ENCODE measurements around the gene DEPDC1. TPM values are rescaled to one million over a fixed set of nuclear protein-coding genes. Genes with fewer than 3 reads are reported as not detected.

Gene DEPDC1
- total and polyA plus RNA-seq, 2 experiments from 2014 or later, result 2.9 to 5.0 TPM

DNA sequence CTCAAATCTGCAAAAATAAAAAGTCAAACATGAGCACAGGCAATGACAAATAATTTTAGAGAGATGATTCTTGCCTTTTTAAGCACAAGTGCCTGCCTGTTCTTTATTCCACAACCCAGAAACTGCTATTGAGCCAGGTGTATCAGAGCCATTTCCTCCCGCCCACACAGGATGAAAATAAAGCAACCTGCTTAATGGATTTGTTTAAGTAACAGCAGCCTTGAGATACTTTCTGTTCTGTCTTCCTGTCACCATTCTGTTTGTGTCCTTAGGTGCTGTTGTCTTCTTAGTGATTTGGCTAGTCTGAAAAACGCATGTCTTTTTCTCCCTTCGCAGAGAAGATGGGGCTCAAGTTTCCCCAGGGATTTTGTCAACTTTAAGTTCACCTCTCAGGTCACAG lies 58.6 kb downstream of the DEPDC1 start:
- TF ChIP-seq EZH2 (IDR thresholded peaks at IDR 0.05; ENCODE audit: borderline replicate concordance) (no peak), EZH2phosphoT487 (IDR thresholded peaks at IDR 0.05; ENCODE audit: low read depth, severe bottlenecking, unreplicated experiment) (no peak), CTCF (IDR thresholded peaks at IDR 0.05; ENCODE audit: poor library complexity) (no peak)
- no peak overlapping the region for H3K4me2 ChIP-seq
- no peak for DNase-seq (ENCODE audit: low spot score)
- no peak overlapping the region for H3K27ac ChIP-seq
- no peak overlapping the region for H2AFZ ChIP-seq
- H3K79me2 ChIP-seq, result no peaks in the 10 kb centered on the region
- H3K9me2 ChIP-seq (replicated peaks; ENCODE audit: insufficient read depth), result no peaks in the 10 kb centered on the region
- peaks cover 8% of the 10 kb centered on the region for H3K27me3 ChIP-seq
- H3K36me3 ChIP-seq (replicated peaks; ENCODE audit: insufficient read depth, low read depth), result no peaks in the 10 kb centered on the region
- WGBS (ENCODE audit: low lambda C conversion rate, missing lambda C conversion rate), result 51% methylated on average over 3 of the region's 3 CpGs
- H3K9me3 ChIP-seq (ENCODE audit: low read depth), result no peaks in the 10 kb centered on the region
- H4K20me1 ChIP-seq (ENCODE audit: insufficient read depth, poor library complexity, severe bottlenecking), result no peaks in the 10 kb centered on the region
- no peaks in the 10 kb centered on the region for H3K4me1 ChIP-seq (ENCODE audit: insufficient read depth)
- no peak overlapping the region for H3K4me3 ChIP-seq

DNA sequence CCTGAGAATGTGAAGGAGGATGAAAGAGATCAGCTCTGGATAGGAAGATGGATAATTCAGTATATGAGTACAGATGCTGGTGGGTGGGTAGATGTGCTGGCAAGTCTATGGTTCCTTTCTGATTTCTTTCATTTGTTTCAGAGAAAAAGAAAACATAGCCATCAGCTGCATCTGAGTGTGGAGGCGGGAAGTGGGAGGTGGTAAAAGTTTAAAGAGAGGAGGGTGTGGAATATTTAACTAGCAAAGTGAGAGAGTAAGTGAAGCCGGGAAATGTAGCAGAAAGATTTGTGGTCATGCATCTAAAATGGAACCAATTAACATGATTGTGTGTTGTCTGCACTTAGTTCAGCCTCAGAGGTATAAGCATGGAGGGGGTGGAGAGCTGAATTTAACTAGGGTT lies 63.5 kb downstream of the DEPDC1 start:
- Histone ChIP-seq H3K27me3 (peaks cover 4% of the 10 kb centered on the region), H3K9me2 (replicated peaks; ENCODE audit: insufficient read depth) (no peaks in the 10 kb centered on the region), H2AFZ (no peak overlapping the region), H3K9me3 (ENCODE audit: low read depth) (no peaks in the 10 kb centered on the region), H3K36me3 (replicated peaks; ENCODE audit: insufficient read depth, low read depth) (no peaks in the 10 kb centered on the region), H4K20me1 (ENCODE audit: insufficient read depth, poor library complexity, severe bottlenecking) (no peaks in the 10 kb centered on the region), H3K4me2 (no peak overlapping the region), H3K79me2 (no peaks in the 10 kb centered on the region), H3K4me3 (no peak overlapping the region), H3K27ac (no peak overlapping the region), H3K4me1 (ENCODE audit: insufficient read depth) (no peaks in the 10 kb centered on the region)
- WGBS (ENCODE audit: low lambda C conversion rate, missing lambda C conversion rate), result 57% methylated on average over 2 of the region's 2 CpGs
- no peak for DNase-seq (ENCODE audit: low spot score)
- TF ChIP-seq EZH2 (IDR thresholded peaks at IDR 0.05; ENCODE audit: borderline replicate concordance), result no peak
- TF ChIP-seq CTCF (IDR thresholded peaks at IDR 0.05; ENCODE audit: poor library complexity), result no peak
- TF ChIP-seq EZH2phosphoT487 (IDR thresholded peaks at IDR 0.05; ENCODE audit: low read depth, severe bottlenecking, unreplicated experiment), result no peak

DNA sequence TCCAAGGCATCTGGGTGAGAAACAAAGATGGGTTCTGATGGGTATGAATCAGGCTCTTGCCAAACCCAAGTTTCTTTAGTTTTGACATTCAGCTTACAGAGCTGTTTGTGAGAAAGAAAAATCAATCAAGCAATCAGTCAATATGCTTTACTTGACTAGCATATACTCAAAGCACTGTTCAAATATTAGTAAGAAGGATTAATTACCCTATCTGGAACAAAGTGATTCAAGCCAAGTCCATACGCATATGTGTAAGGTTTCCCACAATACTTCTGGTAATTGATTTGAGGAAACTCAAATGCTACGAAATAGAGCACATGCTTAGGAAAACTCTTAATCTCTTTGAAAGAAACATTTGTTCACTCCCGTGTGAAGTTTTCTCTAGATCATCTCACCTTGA lies 65.8 kb downstream of the DEPDC1 start:
- Histone ChIP-seq H3K4me1 (ENCODE audit: insufficient read depth) (no peaks in the 10 kb centered on the region), H3K79me2 (no peaks in the 10 kb centered on the region), H3K27ac (no peak overlapping the region), H2AFZ (no peak overlapping the region), H4K20me1 (ENCODE audit: insufficient read depth, poor library complexity, severe bottlenecking) (no peaks in the 10 kb centered on the region), H3K9me3 (ENCODE audit: low read depth) (no peaks in the 10 kb centered on the region), H3K27me3 (no peaks in the 10 kb centered on the region), H3K4me2 (no peak overlapping the region), H3K9me2 (replicated peaks; ENCODE audit: insufficient read depth) (no peaks in the 10 kb centered on the region), H3K4me3 (no peak overlapping the region), H3K36me3 (replicated peaks; ENCODE audit: insufficient read depth, low read depth) (no peaks in the 10 kb centered on the region)
- no peak for TF ChIP-seq EZH2 (IDR thresholded peaks at IDR 0.05; ENCODE audit: borderline replicate concordance)
- no peak for TF ChIP-seq EZH2phosphoT487 (IDR thresholded peaks at IDR 0.05; ENCODE audit: low read depth, severe bottlenecking, unreplicated experiment)
- no peak for TF ChIP-seq CTCF (IDR thresholded peaks at IDR 0.05; ENCODE audit: poor library complexity)
- 82% methylated on average over 3 of the region's 3 CpGs for WGBS (ENCODE audit: low lambda C conversion rate, missing lambda C conversion rate)
- DNase-seq (ENCODE audit: low spot score), result no peak
